CMK (cell line): Measurements from ENCODE around the gene ACTG1.

Experiments used
- DNase-seq: peaks from one replicate; pipeline ENCODE4 v3.0.0-alpha.2; 2010; ENCODE audit warnings: low read depth

Gene ACTG1

DNA sequence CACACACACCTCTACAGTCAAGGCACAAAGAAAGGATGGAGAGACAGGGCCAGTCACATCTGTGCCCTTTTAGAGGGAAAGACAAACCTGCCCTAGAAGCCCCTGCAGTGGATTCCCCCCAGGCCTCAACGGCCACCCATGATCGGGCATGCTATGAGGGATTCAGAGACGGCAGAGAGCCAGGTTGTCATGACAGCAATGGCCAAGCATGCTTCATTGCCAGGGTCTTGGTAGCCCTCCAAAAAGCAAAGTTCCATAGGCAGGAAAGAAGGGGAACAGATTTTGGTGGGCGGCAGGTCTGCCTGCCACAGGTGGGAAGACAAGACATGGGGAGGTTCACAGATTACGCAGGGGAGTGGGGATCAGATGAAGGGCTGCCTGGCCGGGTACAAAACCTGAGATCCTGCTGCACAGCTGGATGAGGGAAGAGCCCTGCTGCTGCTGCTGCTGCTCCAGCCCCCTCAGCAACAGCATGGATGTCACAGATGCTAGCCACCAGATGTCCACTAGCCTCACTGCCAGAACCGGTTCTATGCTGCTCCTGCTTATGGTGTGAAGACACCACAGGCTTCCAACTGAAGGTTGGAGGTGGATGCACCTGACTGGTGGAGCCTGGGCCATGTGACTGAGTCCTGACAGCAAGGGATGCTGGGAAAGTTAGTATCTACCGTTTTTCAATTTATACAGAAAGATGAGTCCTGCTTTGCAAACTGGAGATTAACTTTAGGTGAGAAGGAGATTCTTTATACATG lies 17.8 kb downstream of the ACTG1 start:
- no peak for DNase-seq

- no peak for DNase-seq
Measured at GRCh38 chr17:81493198-81494038, 19.2 kb downstream of the ACTG1 start.

GRCh38 chr17:81492706-81493105 lies 19.9 kb downstream of the ACTG1 start:
- DNase-seq, result no peak

- DNase-seq, result no peak
Measured at GRCh38 chr17:81492202-81492601, 20.4 kb downstream of the ACTG1 start.

DNA sequence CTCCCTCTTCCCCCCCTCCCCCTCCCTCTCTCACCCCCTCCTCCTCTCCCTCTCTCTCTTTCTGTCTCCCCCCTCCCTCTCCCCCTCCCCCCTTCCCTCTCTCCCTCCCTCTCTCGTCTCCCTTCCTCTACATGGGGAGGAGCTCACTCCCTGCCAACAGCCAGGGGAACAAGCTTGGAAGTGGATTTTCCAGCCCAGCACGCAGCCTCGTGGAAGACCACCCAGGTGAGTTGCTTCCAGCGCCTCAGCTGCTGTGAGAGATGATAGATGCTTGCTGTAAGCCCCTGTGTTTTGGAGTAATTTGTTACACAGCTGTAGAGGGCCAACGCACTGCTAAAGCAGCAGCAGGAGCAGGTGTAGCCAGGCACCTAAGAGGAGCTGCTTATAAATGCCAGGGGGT lies 20.8 kb downstream of the ACTG1 start:
- DNase-seq, result no peak

- DNase-seq, result no peak
Measured at GRCh38 chr17:81491181-81491581, 21.4 kb downstream of the ACTG1 start.

DNA sequence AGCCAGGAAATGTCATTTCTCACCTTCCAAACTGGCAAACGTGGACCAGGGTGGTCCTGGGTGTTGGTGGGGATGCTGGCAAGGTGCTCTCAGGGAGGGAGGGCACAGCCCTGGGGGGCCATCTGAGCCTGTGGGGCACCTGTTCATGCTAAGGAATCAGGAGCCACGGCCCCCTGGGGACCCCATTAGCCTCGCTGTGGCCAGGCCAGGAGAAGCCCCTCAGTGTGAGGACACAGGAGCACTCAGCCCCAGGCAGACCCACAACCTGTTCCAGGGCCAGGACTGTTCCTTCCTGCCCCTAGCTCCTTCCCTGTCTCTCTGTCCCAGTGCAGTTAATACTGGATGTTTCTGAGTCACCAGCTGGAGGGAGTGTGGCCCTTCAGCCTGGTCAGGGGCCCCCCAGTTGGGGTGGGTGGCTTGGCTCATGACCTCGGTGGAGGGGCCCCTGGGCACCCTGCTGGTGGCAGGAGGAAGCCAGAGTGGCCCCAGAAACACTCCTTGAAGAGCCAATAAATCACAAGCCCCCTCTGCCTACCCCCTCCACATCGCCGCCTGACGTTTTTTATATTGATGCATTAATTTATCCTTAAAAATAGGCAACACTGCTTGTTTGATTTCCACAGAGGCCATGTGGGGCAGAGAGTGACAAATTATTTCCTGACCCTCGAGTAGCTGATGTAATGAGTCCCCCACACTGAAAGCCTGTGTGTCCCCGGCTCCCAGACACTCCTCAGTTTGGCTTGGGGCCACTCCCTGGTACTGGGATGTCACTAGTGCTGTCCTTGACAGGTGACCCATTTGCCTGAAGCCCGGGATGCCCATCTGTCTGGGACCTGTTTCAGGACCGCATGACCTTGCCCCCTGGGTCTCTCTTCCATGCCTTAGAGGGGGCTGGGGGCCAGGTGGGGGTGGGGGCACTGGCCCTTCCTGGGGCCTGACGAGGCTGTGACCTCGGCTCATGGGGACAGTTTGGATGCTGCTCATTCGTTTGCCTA lies 22.3 kb downstream of the ACTG1 start:
- DNase-seq, result no peak

- no peak for DNase-seq
Measured at GRCh38 chr17:81489012-81489997, 23.3 kb downstream of the ACTG1 start.

- no peak for DNase-seq
Measured at GRCh38 chr17:81488276-81488860, 24.2 kb downstream of the ACTG1 start.

DNA sequence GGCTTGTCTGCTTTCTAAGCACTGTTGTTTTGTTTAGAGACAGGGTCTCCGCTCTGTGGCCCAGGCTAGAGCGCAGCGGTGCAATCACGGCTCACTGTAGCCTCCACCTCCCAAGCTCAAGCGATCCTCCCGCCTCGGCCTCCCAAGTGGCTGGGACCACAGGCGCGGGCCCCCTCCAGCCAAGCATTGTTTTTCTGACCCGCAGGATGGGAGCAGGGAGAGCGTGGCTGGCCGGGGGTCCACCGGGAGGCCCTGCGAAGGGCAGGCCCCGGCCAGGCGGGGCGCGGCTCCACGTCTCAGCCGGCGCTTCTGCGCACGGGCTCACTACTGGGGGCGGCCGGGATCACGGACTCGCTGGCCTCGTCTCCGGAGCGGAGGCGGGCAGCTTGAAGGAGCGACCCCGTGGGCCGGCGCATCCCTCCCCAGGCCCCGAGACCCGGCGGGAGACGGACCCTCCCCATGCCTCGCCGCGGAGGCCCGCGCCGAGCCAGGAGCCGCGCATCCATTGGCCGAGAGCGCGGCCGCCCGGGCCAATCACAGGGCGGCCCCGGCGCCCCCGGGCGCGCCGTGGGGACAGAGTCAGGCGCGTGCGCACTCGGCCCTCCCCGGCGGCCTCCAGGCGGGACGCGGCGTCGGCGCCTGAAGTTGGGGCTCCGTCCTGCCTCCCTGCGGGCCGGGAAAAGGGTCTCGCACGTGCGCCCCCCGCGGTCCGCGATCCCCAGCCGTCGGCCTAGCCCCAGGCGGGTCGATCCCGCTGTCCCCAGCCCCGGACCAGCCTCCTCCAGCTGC lies 24.9 kb downstream of the ACTG1 start:
- DNase-seq, result peak; percentile 63

- DNase-seq, result no peak
Measured at GRCh38 chr17:81487089-81487486, 25.5 kb downstream of the ACTG1 start.

DNA sequence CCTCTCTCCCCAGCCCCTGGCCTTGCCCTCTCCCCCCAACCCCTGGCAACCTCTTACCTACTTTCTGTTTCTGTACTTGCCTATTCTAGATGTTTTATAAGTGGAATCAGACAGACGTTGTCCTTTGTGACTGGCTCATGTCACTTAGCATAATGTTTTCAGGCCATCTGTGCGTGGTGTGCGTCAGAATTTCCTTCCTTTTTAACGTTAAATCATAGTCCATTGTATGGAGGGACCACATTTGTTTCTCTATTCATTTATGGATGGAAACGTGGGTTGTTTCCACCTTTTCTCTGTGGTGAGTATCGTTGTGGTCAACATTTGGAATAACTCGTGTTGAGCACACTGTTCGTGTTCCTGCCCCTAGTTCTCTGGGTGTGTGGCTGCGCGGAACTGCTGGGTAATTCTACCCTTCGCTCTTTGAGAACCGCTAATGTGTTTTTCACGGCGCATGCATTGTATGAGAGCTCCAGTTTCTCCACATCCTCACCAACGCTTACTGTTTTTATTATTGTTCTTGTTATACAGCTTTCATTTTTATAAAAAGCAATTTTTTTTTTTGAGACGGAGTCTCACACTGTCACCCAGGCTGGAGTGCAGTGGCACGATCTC lies 26.3 kb downstream of the ACTG1 start:
- no peak for DNase-seq

- peak; percentile 39 for DNase-seq
Measured at GRCh38 chr17:81484195-81484979, 28.2 kb downstream of the ACTG1 start.

DNA sequence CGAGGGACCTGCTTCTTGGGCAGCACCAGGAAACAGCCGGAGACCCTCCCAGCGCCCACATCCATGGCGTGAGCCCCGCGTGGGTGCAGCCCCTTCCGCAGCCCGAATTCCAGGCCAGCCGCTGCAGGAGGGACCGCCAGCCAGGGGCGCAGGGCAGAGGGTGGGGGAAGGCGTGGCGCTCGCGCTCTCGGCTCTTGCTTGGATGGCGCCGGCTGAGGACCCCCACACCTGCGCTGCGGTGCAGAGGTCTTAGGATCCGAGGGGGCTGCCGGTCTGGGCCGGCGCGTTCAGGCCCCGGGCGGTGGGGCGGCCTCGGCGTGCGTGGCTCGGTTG lies 28.8 kb downstream of the ACTG1 start:
- no peak for DNase-seq

- DNase-seq, result no peak
Measured at GRCh38 chr17:81483085-81483861, 29.3 kb downstream of the ACTG1 start.

DNA sequence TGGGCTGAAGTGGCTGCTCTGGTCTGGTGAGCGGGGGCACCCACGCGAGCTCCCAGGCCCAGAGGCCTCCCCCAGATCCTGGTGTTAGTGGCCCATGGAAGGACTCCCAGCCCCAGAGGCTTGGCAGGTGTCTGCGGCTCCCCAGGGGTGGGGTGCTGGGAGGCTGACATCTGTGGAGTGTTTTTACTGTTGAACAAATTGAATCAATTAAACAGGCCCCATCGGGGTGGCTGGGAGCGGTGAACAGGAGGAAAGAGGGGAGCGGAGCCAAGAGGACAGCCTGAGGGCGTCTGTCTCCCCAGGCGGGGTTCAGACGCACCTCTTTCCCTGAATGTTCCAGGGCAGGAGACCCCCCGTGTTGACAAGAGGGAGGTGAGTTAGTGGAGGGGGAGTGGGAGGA lies 29.9 kb downstream of the ACTG1 start:
- no peak for DNase-seq

DNA sequence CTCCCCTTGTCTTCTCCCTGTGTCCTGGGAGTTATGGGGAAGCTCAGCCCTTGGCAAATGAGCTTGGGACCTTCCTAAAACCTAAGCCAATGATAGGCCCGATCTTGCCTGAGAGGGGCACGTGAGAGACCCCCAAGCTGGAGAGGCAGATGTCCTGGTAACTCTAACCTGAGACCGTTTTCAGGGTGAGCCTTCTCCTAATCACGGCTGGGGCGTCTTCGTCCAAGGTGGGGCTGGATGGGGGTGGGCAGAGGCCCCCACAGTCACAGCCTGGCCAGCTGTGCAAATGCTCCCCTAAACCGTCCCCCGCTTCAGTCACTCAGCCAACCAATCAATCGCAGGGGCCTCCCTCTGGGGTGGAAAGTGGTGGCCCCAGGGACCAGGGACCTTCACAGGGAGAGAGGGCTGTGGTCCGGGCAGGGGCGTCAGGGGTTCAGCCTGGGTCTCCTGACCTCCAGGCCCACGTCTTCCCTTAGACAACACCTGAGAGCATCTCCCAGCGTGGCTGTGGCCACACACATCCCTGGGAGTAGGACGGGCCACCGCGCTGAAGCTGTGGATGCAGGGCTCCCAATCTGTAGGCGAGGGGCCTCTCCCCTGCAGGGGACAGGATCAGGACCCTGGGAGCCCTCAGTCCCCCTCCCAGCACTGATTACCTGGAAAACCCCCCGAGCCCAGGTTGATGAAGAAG lies 30.6 kb downstream of the ACTG1 start:
- DNase-seq, result no peak
